Measurements from ENCODE around the gene BSPRY.
A peak's percentile ranks its signal among the peaks of the same experiment; 100 is the strongest.

Gene BSPRY

DNA sequence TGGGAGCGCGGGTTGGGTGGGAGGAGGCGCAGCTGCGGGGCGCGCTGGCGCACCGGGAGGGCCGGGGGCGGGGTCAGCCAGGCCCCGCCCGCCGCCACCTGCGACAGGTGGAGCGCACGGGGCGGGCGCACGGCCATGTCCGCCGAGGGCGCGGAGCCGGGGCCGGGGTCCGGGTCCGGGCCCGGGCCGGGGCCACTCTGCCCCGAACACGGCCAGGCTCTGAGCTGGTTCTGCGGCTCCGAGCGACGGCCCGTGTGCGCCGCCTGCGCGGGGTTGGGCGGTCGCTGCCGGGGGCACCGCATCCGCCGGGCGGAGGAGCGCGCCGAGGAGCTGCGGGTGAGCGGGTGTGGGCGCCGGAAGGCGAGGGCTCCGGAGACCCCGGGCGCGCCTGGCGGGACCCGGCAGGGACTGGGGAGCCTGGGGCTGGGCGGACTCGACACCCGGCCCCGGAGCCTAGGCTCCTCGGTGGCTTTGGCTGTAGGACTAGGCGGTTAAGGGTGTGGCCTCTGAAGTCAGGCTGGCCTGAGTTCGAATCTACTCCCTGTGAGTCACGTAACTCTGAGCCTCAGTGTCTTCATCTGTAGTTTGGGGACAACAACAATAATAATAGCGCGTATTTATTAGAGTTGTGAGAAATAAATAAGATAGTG lies at the start of gene BSPRY:
Gene BSPRY, plus strand, starts transcription at position 97 of the 650 bp plus-strand sequence. Its CDS starts 39 bp downstream, at position 136.
- no peaks in the 10 kb centered on the region for H3K36me3 ChIP-seq (ENCODE audit: control insufficient read depth, insufficient read depth, low read length)
- peaks cover 33% of the 10 kb centered on the region for H3K27me3 ChIP-seq (ENCODE audit: control insufficient read depth, insufficient read depth, low read length)
- H3K9me3 ChIP-seq (ENCODE audit: control insufficient read depth, insufficient read depth, low read length), result no peaks in the 10 kb centered on the region
- no peak within 1 kb of the TSS for H3K9ac ChIP-seq (ENCODE audit: low read depth, low read length)
- peak within 1 kb of the TSS; percentile 88 for H3K4me3 ChIP-seq (ENCODE audit: low read depth, low read length)
- H3K4me1 ChIP-seq (ENCODE audit: control insufficient read depth, insufficient read depth, low read length), result peaks cover 8% of the 10 kb centered on the region

DNA sequence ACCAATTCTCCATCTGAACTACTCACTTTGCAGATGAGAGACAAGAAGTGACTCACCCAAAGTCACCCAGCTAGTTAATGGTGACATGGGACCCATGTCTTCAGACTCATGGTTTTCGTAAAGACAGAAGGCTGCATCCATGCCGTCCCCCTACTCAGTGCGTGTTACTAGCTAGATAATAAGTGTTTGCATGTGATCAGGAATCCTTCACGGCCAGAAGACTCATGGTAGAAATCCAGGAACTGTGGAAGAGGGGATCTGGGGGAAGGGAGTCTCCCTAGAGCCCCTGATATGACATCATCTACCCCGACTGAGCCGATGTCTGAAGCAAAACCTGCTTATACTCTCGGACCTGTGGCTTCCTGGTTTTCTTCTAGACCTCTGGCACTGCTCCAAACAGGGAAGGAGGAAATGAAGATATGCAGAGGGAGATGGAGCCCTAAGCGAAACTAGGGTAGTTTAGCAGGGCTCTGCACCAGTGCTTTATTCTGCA lies 49.5 kb upstream of the BSPRY start:
- Histone ChIP-seq H3K4me3 (ENCODE audit: low read depth, low read length) (no peak overlapping the region), H3K4me1 (ENCODE audit: control insufficient read depth, insufficient read depth, low read length) (peaks cover 3% of the 10 kb centered on the region), H3K9me3 (ENCODE audit: control insufficient read depth, insufficient read depth, low read length) (no peaks in the 10 kb centered on the region), H3K36me3 (ENCODE audit: control insufficient read depth, insufficient read depth, low read length) (no peaks in the 10 kb centered on the region), H3K9ac (ENCODE audit: low read depth, low read length) (no peak overlapping the region), H3K27me3 (ENCODE audit: control insufficient read depth, insufficient read depth, low read length) (no peaks in the 10 kb centered on the region)

DNA sequence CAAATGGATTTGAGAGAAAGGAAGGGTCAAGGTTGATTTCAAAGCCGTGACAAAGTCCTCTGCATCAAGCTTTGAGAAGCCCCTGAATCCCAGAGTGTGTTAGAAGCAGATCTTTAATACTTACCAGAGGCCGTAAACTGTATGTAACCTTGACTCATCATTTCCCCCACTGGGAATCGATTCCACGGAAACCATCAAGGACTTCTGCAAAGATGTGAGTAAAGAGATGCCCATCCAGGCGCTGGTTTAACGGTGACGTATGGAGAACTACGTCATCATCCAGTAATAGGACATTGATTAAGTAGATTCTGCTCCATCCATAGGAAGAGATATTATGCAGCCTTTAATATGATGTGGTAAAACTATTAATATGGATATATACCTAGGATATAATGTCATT lies 47.8 kb upstream of the BSPRY start:
- no peaks in the 10 kb centered on the region for H3K27me3 ChIP-seq (ENCODE audit: control insufficient read depth, insufficient read depth, low read length)

DNA sequence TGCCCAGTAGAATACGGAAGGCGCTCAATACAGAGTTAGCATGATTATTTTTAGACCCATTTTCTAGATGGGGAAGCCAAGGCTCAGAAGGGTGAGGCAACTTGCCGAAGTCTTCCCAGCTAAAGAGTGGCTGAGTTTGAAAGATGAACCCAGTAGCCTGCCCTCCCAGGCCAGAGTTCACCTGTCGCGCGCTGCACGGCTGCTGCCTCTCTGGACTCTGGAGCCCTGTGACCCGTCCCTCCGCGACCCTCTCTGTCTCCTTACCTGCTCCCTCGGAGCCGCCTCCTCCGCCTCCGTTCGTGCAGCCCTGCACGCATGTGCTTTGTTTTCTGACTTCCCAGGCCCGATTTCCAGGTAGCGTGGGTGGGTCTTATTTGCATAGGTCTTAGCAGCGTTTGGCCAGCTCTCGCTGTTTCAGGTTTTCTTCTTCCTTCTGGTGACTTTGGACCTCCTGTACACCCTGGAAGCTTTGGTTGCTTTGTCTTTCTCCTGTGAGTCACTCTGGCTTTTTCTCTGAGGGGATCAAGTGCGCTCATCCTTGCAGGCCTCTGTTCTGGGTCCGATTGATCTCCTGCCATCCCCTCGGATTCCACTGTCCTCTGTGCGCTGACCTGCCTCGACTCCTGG lies 46.4 kb upstream of the BSPRY start, which contains the start of gene RNF183:
Gene RNF183, minus strand, starts transcription at position 585 of the 627 bp plus-strand sequence. CDS start 5,192 bp downstream, outside the sequence.
- Histone ChIP-seq H3K4me1 (ENCODE audit: control insufficient read depth, insufficient read depth, low read length) (peaks cover 3% of the 10 kb centered on the region), H3K36me3 (ENCODE audit: control insufficient read depth, insufficient read depth, low read length) (no peaks in the 10 kb centered on the region), H3K9me3 (ENCODE audit: control insufficient read depth, insufficient read depth, low read length) (no peaks in the 10 kb centered on the region), H3K9ac (ENCODE audit: low read depth, low read length) (peak within 1 kb of the TSS; percentile 13), H3K4me3 (ENCODE audit: low read depth, low read length) (peak within 1 kb of the TSS; percentile 20), H3K27me3 (ENCODE audit: control insufficient read depth, insufficient read depth, low read length) (no peaks in the 10 kb centered on the region)

More for the DNA sequence above, 47.8 kb upstream of the BSPRY start:
- peaks cover 3% of the 10 kb centered on the region for H3K4me1 ChIP-seq (ENCODE audit: control insufficient read depth, insufficient read depth, low read length)
- H3K36me3 ChIP-seq (ENCODE audit: control insufficient read depth, insufficient read depth, low read length), result no peaks in the 10 kb centered on the region
- no peaks in the 10 kb centered on the region for H3K9me3 ChIP-seq (ENCODE audit: control insufficient read depth, insufficient read depth, low read length)
- H3K9ac ChIP-seq (ENCODE audit: low read depth, low read length), result no peak overlapping the region
- no peak overlapping the region for H3K4me3 ChIP-seq (ENCODE audit: low read depth, low read length)

DNA sequence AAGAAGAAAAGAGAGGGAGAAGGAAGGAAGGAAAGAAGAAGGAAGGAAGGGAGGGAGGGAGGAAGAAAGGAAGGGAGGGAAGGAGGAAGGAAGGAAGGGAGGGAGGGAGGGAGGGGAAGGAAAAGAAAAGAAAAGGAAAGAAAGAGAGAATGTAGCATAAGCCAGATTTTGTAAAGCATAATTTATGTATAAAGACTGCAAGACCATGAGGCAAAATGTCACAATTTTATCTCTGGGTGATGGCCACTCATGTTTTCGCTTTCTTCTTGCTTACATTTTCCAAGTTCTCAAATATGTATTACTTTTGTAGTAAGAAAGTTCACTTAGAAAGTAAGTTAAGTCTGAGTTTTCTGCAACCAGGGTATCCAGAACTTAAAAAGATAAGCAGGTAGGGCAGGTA lies 42.8 kb upstream of the BSPRY start:
- Histone ChIP-seq H3K9ac (ENCODE audit: low read depth, low read length) (no peak overlapping the region), H3K4me3 (ENCODE audit: low read depth, low read length) (no peak overlapping the region), H3K27me3 (ENCODE audit: control insufficient read depth, insufficient read depth, low read length) (no peaks in the 10 kb centered on the region), H3K36me3 (ENCODE audit: control insufficient read depth, insufficient read depth, low read length) (no peaks in the 10 kb centered on the region), H3K4me1 (ENCODE audit: control insufficient read depth, insufficient read depth, low read length) (peaks cover 3% of the 10 kb centered on the region), H3K9me3 (ENCODE audit: control insufficient read depth, insufficient read depth, low read length) (no peaks in the 10 kb centered on the region)

DNA sequence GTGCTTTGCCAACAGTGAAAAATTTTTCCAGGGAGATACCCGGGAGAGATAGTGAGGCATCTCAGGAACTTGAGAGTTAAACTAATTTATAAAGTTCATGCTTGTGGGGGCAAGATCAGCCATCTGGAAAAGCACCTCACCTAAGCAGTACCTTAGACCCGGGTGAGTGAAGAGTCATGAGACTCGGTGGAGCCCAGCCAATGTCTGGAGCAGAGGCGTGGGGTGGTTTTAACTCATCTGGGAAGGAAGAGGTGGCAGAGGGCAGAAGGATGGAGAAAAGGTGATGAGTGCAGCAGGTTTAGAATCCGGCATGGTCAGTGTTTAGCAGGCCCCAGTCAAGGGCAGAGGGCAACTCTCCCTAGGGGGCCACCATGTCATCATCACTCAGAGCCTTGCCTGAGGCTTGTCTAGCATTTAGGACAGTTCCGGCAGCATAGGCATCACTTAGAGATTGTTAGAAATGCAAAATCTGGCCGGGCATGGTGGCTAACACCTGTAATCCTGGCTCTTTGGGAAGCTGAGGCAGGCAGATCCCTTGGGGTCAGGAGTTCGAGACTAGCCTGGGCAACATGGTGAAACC lies 41.9 kb upstream of the BSPRY start:
- no peak overlapping the region for H3K4me3 ChIP-seq (ENCODE audit: low read depth, low read length)
- no peaks in the 10 kb centered on the region for H3K36me3 ChIP-seq (ENCODE audit: control insufficient read depth, insufficient read depth, low read length)
- peaks cover 3% of the 10 kb centered on the region for H3K4me1 ChIP-seq (ENCODE audit: control insufficient read depth, insufficient read depth, low read length)
- no peaks in the 10 kb centered on the region for H3K27me3 ChIP-seq (ENCODE audit: control insufficient read depth, insufficient read depth, low read length)
- H3K9ac ChIP-seq (ENCODE audit: low read depth, low read length), result no peak overlapping the region
- H3K9me3 ChIP-seq (ENCODE audit: control insufficient read depth, insufficient read depth, low read length), result no peaks in the 10 kb centered on the region

DNA sequence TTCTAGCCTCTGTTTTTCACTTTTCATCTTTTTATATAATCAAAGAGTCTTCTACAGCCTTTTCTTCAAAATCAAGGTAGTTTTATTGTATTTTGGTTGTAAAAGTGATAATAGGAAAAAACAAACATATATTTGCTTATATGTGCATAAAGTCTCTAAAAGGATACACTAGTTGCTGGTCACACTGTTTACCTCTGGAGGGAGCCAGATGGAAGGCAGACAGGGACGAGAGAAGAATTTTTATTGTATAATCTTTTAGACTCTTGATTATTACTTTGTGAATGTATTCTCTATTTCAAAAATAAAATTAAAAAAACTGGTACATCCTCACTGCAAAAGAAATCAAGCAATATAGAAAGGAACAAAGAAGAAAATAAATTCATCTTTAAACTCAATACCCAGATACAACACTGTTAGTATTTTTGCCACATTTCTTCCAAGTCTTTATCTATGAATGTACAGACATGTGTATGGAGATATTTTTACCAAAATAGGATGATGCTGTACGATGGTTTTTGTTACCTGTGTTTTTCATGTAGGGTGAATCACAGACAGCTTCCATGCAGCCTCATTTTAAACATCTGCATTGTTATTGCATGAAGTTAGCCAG lies 40.0 kb upstream of the BSPRY start:
- Histone ChIP-seq H3K36me3 (ENCODE audit: control insufficient read depth, insufficient read depth, low read length) (no peaks in the 10 kb centered on the region), H3K27me3 (ENCODE audit: control insufficient read depth, insufficient read depth, low read length) (no peaks in the 10 kb centered on the region), H3K9me3 (ENCODE audit: control insufficient read depth, insufficient read depth, low read length) (no peaks in the 10 kb centered on the region), H3K9ac (ENCODE audit: low read depth, low read length) (no peak overlapping the region), H3K4me1 (ENCODE audit: control insufficient read depth, insufficient read depth, low read length) (no peaks in the 10 kb centered on the region), H3K4me3 (ENCODE audit: low read depth, low read length) (no peak overlapping the region)

DNA sequence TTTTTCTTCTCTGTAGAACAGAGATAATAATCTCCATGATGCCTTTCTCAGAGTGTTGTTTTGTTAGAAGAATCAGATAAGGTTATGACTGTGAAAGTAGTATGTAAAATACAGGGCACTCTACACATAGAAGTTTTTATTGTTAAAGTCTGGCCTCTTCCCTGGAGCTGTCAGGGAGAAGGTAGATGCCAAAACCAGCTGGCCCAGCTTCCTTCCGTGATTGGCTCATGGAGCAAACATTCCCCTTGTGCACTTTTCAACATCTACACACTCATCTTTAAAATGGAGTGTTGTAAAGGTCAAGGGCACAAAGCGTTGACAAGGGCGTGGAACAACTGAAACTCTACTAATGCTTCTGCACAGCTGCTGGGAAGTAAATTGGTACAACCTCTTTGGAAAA lies 38.8 kb upstream of the BSPRY start:
- Histone ChIP-seq H3K36me3 (ENCODE audit: control insufficient read depth, insufficient read depth, low read length) (no peaks in the 10 kb centered on the region), H3K9me3 (ENCODE audit: control insufficient read depth, insufficient read depth, low read length) (no peaks in the 10 kb centered on the region), H3K27me3 (ENCODE audit: control insufficient read depth, insufficient read depth, low read length) (no peaks in the 10 kb centered on the region), H3K4me1 (ENCODE audit: control insufficient read depth, insufficient read depth, low read length) (no peaks in the 10 kb centered on the region), H3K9ac (ENCODE audit: low read depth, low read length) (no peak overlapping the region), H3K4me3 (ENCODE audit: low read depth, low read length) (no peak overlapping the region)

DNA sequence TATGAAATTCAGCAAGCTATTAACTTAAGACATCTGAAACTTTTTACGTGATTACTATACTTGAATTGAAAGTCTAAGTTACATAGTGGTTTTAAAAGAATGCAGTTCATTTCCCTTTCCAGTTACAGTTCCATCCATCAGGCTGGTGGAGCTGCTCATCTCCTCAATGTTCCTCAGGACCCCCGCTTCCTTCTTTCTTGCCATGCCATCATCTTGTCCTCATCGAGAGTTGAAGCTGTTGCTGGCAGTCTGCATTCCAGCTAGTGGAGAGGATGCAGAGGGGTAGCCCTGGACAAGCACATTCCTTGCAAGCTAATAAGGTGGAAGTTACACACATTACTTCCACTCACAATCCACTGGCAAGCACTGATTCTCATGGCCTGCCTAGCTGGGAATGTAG lies 37.4 kb upstream of the BSPRY start:
- H3K4me3 ChIP-seq (ENCODE audit: low read depth, low read length), result no peak overlapping the region
- no peaks in the 10 kb centered on the region for H3K4me1 ChIP-seq (ENCODE audit: control insufficient read depth, insufficient read depth, low read length)
- no peaks in the 10 kb centered on the region for H3K9me3 ChIP-seq (ENCODE audit: control insufficient read depth, insufficient read depth, low read length)
- H3K9ac ChIP-seq (ENCODE audit: low read depth, low read length), result no peak overlapping the region
- H3K27me3 ChIP-seq (ENCODE audit: control insufficient read depth, insufficient read depth, low read length), result no peaks in the 10 kb centered on the region
- no peaks in the 10 kb centered on the region for H3K36me3 ChIP-seq (ENCODE audit: control insufficient read depth, insufficient read depth, low read length)

DNA sequence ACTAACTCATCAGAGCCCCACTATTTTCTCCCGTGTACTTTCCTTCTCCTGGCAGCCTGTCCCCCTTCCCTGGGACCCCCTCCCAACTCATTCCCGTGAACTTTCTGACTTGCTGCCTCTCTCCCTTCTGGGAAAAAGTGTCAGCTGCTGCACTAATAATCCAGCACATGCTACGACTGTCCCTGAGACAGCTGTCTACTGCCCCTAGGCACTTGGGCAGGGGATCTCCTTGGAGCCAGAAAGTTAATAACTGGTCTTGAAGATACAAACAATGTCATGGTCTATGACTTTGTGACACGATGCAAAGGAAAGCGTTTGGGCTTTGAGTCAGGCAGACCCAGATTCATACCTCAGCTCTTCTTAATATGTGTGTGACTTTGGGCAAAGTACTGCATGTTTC lies 36.1 kb upstream of the BSPRY start:
- Histone ChIP-seq H3K4me3 (ENCODE audit: low read depth, low read length) (no peak overlapping the region), H3K9me3 (ENCODE audit: control insufficient read depth, insufficient read depth, low read length) (no peaks in the 10 kb centered on the region), H3K36me3 (ENCODE audit: control insufficient read depth, insufficient read depth, low read length) (no peaks in the 10 kb centered on the region), H3K27me3 (ENCODE audit: control insufficient read depth, insufficient read depth, low read length) (no peaks in the 10 kb centered on the region), H3K4me1 (ENCODE audit: control insufficient read depth, insufficient read depth, low read length) (no peaks in the 10 kb centered on the region), H3K9ac (ENCODE audit: low read depth, low read length) (no peak overlapping the region)

DNA sequence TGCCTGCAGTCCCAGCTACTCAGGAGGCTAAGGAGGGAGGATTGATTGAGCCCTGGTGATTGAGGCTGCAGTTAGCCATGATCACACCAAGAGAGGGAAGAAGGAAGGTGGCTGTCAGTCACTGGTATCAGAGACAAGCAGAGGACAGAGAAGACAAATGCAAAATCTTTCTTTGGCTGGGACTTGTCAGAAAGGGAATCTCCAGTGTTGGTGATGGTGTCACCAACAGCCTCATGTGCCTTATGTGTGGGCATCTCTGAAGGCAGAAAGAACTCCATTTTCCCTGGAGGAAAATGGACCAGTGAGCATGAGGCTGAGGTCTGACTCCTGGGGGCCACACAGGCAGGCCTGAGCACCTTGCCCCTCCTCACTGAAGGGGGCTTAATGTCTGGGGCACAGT lies 34.1 kb upstream of the BSPRY start:
- no peaks in the 10 kb centered on the region for H3K4me1 ChIP-seq (ENCODE audit: control insufficient read depth, insufficient read depth, low read length)
- H3K9me3 ChIP-seq (ENCODE audit: control insufficient read depth, insufficient read depth, low read length), result no peaks in the 10 kb centered on the region
- no peaks in the 10 kb centered on the region for H3K27me3 ChIP-seq (ENCODE audit: control insufficient read depth, insufficient read depth, low read length)
- H3K36me3 ChIP-seq (ENCODE audit: control insufficient read depth, insufficient read depth, low read length), result no peaks in the 10 kb centered on the region
- no peak overlapping the region for H3K4me3 ChIP-seq (ENCODE audit: low read depth, low read length)
- H3K9ac ChIP-seq (ENCODE audit: low read depth, low read length), result no peak overlapping the region
